SH-SY5Y (cell line): ENCODE results near the gene GTF2IRD1.

ENCODE experiments used
- GATA2 ChIP-seq: IDR thresholded peaks from 2 replicates; pipeline ENCODE4 v1.6.1; 2011; ENCODE audit warnings: mild to moderate bottlenecking, low read depth, low read length
- GATA3 ChIP-seq: IDR thresholded peaks from 2 replicates; pipeline ENCODE4 v1.6.1; 2011; ENCODE audit warnings: low read depth, mild to moderate bottlenecking, low read length, moderate library complexity

GRCh38 chr7:74501298-74501697 lies 47.6 kb downstream of the GTF2IRD1 start:
- TF ChIP-seq GATA2: no peak
- no peak for TF ChIP-seq GATA3
